ENCODE data around the gene IGFL1. TPM values are rescaled to one million over a fixed set of nuclear protein-coding genes. Genes with fewer than 3 reads are reported as not detected.
"Not testable (repeated sequence)": the region's sequence is repeated elsewhere in the genome, so short reads cannot be mapped to it uniquely, and the experiment has no call there.

IGFL1 gene
- total RNA-seq, 1 donor: not detected

DNA sequence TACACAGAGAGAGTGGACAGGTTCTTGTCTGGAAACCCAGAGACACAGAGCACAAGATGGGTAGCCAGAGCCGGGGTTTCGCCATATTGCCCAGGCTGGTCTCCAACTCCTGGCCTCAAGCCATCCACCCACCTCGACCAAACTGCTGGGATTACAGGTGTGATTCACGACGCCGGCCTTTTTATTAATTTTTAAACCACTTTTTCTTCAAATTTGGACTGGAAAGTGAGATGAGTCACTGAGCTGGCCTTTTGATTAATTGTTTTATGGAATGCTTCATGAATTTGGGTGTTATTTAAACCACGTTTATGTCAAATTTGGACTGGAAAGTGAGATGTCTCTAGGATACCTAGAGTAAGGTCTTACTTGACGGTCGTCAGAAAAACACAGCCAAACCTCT lies 12.1 kb upstream of the IGFL1 start:
- no peak for DNase-seq (ENCODE audit: low read depth)
- TF ChIP-seq, protein P1, sequence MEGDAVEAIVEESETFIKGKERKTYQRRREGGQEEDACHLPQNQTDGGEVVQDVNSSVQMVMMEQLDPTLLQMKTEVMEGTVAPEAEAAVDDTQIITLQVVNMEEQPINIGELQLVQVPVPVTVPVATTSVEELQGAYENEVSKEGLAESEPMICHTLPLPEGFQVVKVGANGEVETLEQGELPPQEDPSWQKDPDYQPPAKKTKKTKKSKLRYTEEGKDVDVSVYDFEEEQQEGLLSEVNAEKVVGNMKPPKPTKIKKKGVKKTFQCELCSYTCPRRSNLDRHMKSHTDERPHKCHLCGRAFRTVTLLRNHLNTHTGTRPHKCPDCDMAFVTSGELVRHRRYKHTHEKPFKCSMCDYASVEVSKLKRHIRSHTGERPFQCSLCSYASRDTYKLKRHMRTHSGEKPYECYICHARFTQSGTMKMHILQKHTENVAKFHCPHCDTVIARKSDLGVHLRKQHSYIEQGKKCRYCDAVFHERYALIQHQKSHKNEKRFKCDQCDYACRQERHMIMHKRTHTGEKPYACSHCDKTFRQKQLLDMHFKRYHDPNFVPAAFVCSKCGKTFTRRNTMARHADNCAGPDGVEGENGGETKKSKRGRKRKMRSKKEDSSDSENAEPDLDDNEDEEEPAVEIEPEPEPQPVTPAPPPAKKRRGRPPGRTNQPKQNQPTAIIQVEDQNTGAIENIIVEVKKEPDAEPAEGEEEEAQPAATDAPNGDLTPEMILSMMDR (IDR thresholded peaks at IDR 0.05; ENCODE audit: insufficient read depth, low read depth, low read length): no peak
- no peak overlapping the region for H3K4me3 ChIP-seq (ENCODE audit: low read depth, low read length)

DNA sequence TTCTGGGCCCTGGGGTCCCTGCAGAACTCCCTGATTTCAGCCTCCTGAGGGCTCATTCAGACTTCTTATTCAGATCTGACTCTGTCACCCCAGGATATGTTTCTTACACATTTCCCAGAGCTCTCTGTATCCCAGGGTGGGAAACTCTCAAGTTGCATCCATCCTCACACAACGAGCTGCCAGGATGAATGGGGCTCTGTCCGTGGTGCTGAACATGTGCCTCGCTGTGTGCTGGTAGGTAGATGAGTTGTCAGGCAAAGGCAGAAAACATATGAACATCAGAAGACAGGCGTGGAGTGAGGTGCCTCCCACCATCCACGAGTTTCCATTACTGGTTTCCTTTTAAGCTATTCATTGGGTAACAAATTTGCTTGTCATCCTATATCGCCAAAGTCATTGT lies 11.4 kb upstream of the IGFL1 start:
- TF ChIP-seq, protein P1 (IDR thresholded peaks at IDR 0.05; ENCODE audit: insufficient read depth, low read depth, low read length): no peak
- H3K4me3 ChIP-seq (ENCODE audit: low read depth, low read length): no peak overlapping the region
- peak; percentile 35 for DNase-seq (ENCODE audit: low read depth)

DNA sequence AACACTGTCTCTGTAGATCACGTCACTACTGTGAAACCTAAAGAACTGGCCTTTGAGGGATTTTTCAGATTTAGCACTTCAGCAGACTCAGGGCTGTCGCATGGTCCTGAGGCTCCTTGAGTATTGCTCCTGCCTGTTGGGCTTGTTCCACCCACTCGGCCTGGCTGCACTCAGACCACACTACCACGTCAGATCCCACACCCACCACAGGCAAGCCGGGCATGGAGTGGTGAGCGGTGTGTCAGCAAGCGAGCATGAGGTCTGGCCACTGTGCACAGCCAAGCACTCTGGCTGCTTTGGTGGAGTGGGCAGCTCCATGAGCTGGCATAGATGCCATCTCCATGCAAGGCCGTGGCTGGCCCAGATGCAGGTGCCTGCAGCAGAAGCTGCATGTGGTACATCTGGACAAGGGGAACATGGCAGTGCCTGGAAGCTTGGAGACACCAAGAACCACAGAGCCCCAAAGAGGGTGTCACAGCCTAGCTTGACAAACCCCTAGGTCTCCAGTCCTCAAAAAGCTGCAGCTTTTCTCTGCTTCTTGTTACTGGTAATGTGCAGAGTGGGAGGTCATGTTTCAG lies 9.4 kb upstream of the IGFL1 start:
- H3K4me3 ChIP-seq (ENCODE audit: low read depth, low read length): no peak overlapping the region
- no peak for DNase-seq (ENCODE audit: low read depth)
- TF ChIP-seq, protein P1 (IDR thresholded peaks at IDR 0.05; ENCODE audit: insufficient read depth, low read depth, low read length): no peak

DNA sequence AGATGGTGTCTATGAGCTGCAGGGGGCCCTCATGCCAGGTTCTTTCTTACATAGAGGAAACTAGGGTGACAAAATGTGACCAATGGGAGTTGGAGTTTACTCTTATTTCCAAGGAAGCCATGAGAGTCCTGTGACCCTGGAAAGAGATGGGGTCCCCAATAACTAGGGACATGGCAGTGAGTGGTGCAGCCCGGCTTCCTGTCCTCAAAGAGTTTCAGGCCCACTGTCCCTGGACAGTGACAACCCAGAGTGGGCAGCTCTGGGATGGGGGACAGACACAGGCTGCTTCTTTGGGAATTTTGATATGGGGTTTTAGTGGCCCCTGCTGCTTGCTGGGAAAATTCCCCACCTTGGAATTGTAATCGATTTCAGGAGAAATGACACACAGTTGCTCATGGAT lies 8.4 kb upstream of the IGFL1 start:
- H3K4me3 ChIP-seq (ENCODE audit: low read depth, low read length): no peak overlapping the region
- TF ChIP-seq, protein P1 (IDR thresholded peaks at IDR 0.05; ENCODE audit: insufficient read depth, low read depth, low read length): no peak
- DNase-seq (ENCODE audit: low read depth): no peak

DNA sequence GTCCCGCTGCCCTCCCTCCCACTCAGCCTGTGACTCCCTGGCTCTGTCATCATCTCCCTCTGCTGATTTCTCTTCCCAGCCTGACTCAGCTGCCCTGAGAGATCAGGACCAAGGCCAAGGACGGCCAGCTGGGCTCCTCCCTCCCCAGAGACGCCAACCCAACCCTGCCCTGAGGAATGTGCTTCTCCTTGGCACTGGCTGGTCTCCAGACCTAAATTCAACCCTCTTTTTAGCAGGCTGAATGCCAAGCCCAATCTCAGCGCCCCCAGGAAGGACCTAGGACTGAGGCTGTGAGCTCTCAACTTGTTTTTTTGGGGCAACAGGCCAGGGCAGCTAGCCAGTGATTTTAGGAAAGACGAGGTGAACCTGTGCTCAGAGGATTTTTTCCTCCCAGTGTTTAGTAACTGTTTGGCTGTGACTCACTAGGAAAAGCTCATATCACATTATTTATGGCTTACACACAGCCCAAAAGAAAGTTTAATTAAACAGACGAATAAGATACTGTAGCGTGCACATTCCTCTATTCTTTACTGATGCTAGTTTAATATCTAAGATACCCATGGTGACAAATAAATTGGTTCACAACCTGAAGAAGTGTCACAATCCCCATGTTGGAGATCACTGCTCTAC lies 7.4 kb upstream of the IGFL1 start:
- no peak overlapping the region for H3K4me3 ChIP-seq (ENCODE audit: low read depth, low read length)
- DNase-seq (ENCODE audit: low read depth): peak; percentile 8
- TF ChIP-seq, protein P1 (IDR thresholded peaks at IDR 0.05; ENCODE audit: insufficient read depth, low read depth, low read length): no peak

DNA sequence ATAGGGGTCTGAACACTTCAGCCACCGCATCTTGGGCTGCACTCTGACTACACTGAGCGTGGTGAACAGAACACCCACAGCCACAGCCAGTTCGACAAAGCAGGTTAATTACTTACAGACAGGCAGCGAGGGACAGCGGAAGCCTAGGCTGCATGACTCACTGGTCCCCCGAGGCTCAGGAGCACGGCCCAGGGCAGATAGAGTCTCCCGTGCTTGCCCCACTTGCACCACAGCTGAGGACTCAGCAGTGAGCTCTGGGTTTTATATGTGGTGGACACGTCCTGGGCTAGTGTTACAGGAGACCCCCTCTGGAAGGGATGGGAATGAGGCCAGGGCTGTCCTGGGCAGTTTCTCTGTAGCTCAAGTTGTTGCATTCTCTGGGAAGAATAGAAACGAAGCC lies 5.8 kb upstream of the IGFL1 start:
- H3K4me3 ChIP-seq (ENCODE audit: low read depth, low read length); DNase-seq (ENCODE audit: low read depth): not testable (repeated sequence)

DNA sequence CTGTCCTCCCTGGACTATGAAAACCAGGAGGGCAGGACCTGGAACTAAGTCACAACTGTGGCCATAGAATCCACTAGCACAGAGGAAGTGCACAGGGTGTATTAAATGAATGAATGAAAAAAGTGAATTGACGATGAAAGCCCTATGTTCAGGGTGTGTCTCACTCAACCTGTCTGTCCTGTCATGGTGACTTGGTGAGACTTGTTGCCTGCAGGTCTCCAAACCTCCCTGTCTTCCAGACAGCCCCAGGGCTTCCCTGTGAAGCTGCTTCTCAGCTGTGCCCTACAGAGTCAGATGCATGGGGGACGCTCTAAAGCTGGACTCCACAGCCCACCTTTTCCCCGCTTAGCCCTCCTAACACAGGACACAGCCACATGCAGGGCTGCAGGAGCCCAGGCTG lies 4.8 kb upstream of the IGFL1 start:
- no peak for DNase-seq (ENCODE audit: low read depth)
- TF ChIP-seq, protein P1 (IDR thresholded peaks at IDR 0.05; ENCODE audit: insufficient read depth, low read depth, low read length): no peak
- H3K4me3 ChIP-seq (ENCODE audit: low read depth, low read length): no peak overlapping the region

All from fibroblast of villous mesenchyme (primary cell).